ENCODE results near the gene GPR39. TPM values are rescaled to one million over a fixed set of nuclear protein-coding genes. Genes with fewer than 3 reads are reported as not detected.

The GPR39 gene
- total RNA-seq, 1 experiment from 2014 or later, result 0.50 TPM

- no peaks in the 10 kb centered on the region; the same call in 1 of the 2 replicates for H3K27me3 Mint-ChIP-seq (ENCODE audit: low read depth)
These were observed 8.0 kb downstream of the GPR39 start for GRCh38 chr2:132424526-132425121.

More at GRCh38 chr2:132424526-132425121, 8.0 kb downstream of the GPR39 start:
- Histone ChIP-seq H4K8ac (replicated peaks; ENCODE audit: insufficient read length, low read depth, low read length) (no peak overlapping the region), H3K23me2 (ENCODE audit: insufficient read length, low read depth, low read length, poor library complexity, severe bottlenecking) (no peaks in the 10 kb centered on the region), H2BK5ac (ENCODE audit: insufficient read length, low read length) (no peak overlapping the region), H3K4me2 (ENCODE audit: insufficient read depth, insufficient read length, low read length) (no peak overlapping the region), H3K23ac (ENCODE audit: insufficient read length, low read depth, low read length) (no peak overlapping the region), H2BK120ac (ENCODE audit: low read depth, low read length, poor library complexity, severe bottlenecking) (no peak overlapping the region), H3K27ac (ENCODE audit: insufficient read length, low read depth, low read length) (no peak overlapping the region), H3K56ac (ENCODE audit: insufficient read length, low read depth, low read length) (no peak overlapping the region), H3T11ph (ENCODE audit: low read length) (no peak overlapping the region), H4K20me1 (ENCODE audit: control insufficient read depth, insufficient read depth, insufficient read length) (no peaks in the 10 kb centered on the region), H3K14ac (ENCODE audit: insufficient read depth, low read length) (no peak overlapping the region), H3K79me2 (ENCODE audit: insufficient read depth, low read length) (no peaks in the 10 kb centered on the region), H3K27me3 (ENCODE audit: insufficient read depth, low read length) (no peaks in the 10 kb centered on the region), H2BK15ac (ENCODE audit: low read depth, low read length) (no peak overlapping the region), H2AK5ac (ENCODE audit: insufficient read length, low read length) (no peak overlapping the region), H2BK20ac (ENCODE audit: low read depth, low read length, poor library complexity, severe bottlenecking) (no peak overlapping the region), H2AFZ (ENCODE audit: low read length) (no peak overlapping the region), H2BK12ac (ENCODE audit: insufficient read length, low read depth, low read length) (no peak overlapping the region), H3K18ac (ENCODE audit: insufficient read length, low read depth, low read length) (no peak overlapping the region), H3K4ac (ENCODE audit: low read depth, low read length) (no peak overlapping the region), H3K79me1 (ENCODE audit: insufficient read depth, low read depth, low read length, poor library complexity, severe bottlenecking) (no peaks in the 10 kb centered on the region), H3K9ac (ENCODE audit: extremely low read depth, insufficient read length, low read length) (no peak overlapping the region), H4K91ac (ENCODE audit: insufficient read length, low read depth, low read length) (no peak overlapping the region), H4K5ac (ENCODE audit: insufficient read length, low read depth, low read length) (no peak overlapping the region), H3K4me1 (ENCODE audit: insufficient read depth, low read length) (no peaks in the 10 kb centered on the region), H3K9me3 (ENCODE audit: control insufficient read depth, low read depth, low read length) (no peaks in the 10 kb centered on the region)
- H3K36me3 Mint-ChIP-seq (ENCODE audit: insufficient read depth in 1 of 3, low read depth in 3 of 3), result no peaks in the 10 kb centered on the region
- no peaks in the 10 kb centered on the region; a peak in 1 of 5 replicates for H3K9me3 Mint-ChIP-seq
- no CpG with 5 or more reads among the region's 5 CpGs for WGBS (ENCODE audit: extremely low coverage, insufficient read length, low lambda C conversion rate)
- H3K27ac Mint-ChIP-seq, result no peak overlapping the region
- peaks cover 4 to 6% of the 10 kb centered on the region in 2 experiments for H3K4me1 Mint-ChIP-seq
- no peak for DNase-seq
- TF ChIP-seq CTCF (conservative IDR thresholded peaks at IDR 0.05), result no peak
- H3K4me3 Mint-ChIP-seq, result no peak overlapping the region

Measured in H9 (cell line).